GM12892 (cell line): ENCODE data around the gene ISCU.

ENCODE experiments used
- POLR2A ChIP-seq: IDR thresholded peaks from 2 replicates; pipeline ENCODE4 v1.6.1; 2011; ENCODE audit warnings: low read depth, low read length, control low read depth
- POLR2AphosphoS5 ChIP-seq: IDR thresholded peaks from 2 replicates; pipeline ENCODE4 v1.6.1; 2011; ENCODE audit warnings: low read depth, low read length, control low read depth

DNA sequence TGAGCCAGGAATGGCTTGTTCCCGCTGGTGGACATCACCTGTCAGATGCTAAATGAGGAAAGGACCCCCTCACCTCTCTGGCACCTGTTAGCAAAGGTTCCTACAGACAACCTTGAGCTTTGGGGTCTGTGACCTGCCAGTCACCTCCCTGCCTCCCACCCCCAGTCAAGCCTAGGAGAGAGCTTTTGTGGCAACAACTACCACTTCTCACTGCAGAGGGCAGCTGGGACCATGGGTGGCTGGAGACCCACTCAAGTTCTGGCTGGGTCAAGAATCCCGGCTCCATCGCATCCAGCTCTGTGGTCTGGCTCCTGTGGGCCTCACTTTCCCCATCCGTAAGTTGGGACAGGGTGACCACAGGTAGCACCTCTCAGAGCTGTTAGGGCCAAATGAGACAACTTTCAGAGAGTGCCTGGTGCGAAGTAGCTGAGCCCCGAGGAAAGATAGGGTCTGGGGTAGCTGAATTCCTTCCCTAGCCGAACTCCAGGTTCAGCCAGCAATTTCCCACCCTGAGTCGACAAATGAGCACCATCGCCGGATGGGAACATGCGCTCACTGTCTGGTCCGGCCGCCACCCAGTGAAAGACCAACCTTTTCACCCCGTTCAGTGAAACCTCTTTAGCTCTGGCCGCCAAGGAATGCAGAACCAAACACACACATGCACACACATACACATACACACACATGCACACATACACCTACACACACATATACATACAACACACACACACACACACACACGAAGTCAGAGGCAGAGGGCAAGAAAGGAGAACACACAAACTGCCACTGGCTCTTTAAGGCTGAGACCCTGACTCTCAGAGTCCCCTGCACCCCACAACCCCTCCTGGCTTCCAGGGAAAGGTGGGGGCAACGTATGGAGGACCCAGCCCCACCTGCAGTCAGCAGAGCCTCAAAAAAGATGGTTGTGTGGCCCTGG is 33.6 kb downstream of the ISCU start:
- no peak for TF ChIP-seq POLR2A
- TF ChIP-seq POLR2AphosphoS5, result no peak
